SU-DHL-6 (cell line): ENCODE data around the gene MUC5AC.

ENCODE experiments used
- EZH2phosphoT487 ChIP-seq: fragments of 200-600 bp; sonication (generic), shearing (Covaris generic); conservative IDR thresholded peaks from 2 replicates; pipeline ENCODE4 v1.6.1; 2018; ENCODE audit warnings: mild to moderate bottlenecking, antibody characterized with exemption, low read length, moderate library complexity, mixed read lengths
- TF ChIP-seq, protein P1 (sequence below): fragments of 200-600 bp; sonication (generic); IDR thresholded peaks from one replicate; pipeline ENCODE4 v1.5.1; 2017; ENCODE audit warnings: antibody characterized with exemption, mild to moderate bottlenecking, low read length, moderate library complexity; ENCODE audit not compliant: insufficient read depth, poor library complexity, severe bottlenecking

DNA sequence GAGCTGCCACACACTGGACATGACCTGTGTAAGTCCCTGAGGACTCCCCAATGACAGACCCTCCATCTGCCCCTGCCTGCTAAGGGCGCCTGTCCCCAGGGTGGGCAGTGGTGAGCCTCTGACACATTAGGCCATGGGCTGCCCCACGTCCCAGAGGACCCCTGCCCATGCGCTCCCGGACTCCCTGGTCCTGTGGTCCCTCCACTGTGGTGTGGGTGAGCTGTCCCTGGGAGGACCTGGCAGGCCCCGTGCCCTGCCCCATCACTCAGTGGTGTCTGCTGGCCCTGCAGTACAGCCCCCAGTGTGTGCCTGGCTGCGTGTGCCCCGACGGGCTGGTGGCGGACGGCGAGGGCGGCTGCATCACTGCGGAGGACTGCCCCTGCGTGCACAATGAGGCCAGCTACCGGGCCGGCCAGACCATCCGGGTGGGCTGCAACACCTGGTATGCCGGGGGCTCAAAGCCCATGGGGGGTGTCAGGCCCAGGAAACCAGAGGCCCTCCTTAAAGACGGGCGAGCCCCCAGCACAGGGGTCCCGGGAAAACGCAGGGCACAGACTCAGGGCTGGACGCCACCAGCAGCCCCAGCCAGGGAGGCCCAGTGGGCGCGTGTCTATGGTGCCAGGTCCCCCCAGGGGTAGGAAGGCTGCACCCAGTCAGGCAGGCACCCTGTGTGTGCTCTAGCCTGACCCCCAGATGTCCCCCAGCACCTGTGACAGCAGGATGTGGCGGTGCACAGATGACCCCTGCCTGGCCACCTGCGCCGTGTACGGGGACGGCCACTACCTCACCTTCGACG lies 18.7 kb downstream of the MUC5AC start:
- TF ChIP-seq, protein P1, sequence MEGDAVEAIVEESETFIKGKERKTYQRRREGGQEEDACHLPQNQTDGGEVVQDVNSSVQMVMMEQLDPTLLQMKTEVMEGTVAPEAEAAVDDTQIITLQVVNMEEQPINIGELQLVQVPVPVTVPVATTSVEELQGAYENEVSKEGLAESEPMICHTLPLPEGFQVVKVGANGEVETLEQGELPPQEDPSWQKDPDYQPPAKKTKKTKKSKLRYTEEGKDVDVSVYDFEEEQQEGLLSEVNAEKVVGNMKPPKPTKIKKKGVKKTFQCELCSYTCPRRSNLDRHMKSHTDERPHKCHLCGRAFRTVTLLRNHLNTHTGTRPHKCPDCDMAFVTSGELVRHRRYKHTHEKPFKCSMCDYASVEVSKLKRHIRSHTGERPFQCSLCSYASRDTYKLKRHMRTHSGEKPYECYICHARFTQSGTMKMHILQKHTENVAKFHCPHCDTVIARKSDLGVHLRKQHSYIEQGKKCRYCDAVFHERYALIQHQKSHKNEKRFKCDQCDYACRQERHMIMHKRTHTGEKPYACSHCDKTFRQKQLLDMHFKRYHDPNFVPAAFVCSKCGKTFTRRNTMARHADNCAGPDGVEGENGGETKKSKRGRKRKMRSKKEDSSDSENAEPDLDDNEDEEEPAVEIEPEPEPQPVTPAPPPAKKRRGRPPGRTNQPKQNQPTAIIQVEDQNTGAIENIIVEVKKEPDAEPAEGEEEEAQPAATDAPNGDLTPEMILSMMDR, result no peak
- no peak for TF ChIP-seq EZH2phosphoT487
